Tibial nerve (tissue), 4 donors: ENCODE data around the gene CCL13. TPM values are rescaled to one million over a fixed set of nuclear protein-coding genes. Genes with fewer than 3 reads are reported as not detected.
A peak's percentile ranks its signal among the peaks of the same experiment; 100 is the strongest.

Source experiments
- DNase-seq, 2 donors: peaks; one replicate each; pipeline ENCODE4 v3.0.0-alpha.2; 2019; ENCODE audit warnings: low spot score in 2 of 2
- H3K27ac ChIP-seq, 4 donors: fragments of 200-600 bp; sonication (generic) in 3 of 4; one replicate each; pipeline ENCODE4 v1.5.1; 2017 to 2019; ENCODE audit warnings: mild to moderate bottlenecking in 1 of 4
- H3K27me3 ChIP-seq, 2 donors: fragments of 200-600 bp; sonication (generic) in 1 of 2; one replicate each; pipeline versions ENCODE4 v1.5.1 to v1.6.0; 2017 to 2019
- H3K36me3 ChIP-seq, 3 donors: fragments of 200-600 bp; sonication (generic); one replicate each; pipeline ENCODE4 v1.5.1; 2018 to 2019
- H3K4me1 ChIP-seq, 4 donors: fragments of 200-600 bp; sonication (generic) in 3 of 4; one replicate each; pipeline ENCODE4 v1.5.1; 2017 to 2019
- H3K4me3 ChIP-seq, 4 donors: fragments of 200-600 bp; sonication (generic) in 3 of 4; one replicate each; pipeline ENCODE4 v1.5.1; 2017 to 2019; ENCODE audit warnings: mild to moderate bottlenecking in 1 of 4, moderate library complexity in 1 of 4
- H3K9me3 ChIP-seq, 4 donors: fragments of 200-600 bp; sonication (generic) in 3 of 4; one replicate each; pipeline ENCODE4 v1.5.1; 2017 to 2019
- CTCF ChIP-seq, 5 experiments: fragments of 200-600 bp in 3 of 5; fragments of 450-650 bp in 2 of 5; sonication (generic) in 3 of 5; IDR thresholded peaks; one replicate each; pipeline ENCODE4 v1.5.1; 2016 to 2019; ENCODE audit warnings: antibody characterized with exemption in 5 of 5, mild to moderate bottlenecking in 3 of 5, moderate library complexity in 2 of 5
- EP300 ChIP-seq, 2 donors: sonication (generic); formaldehyde crosslinking; IDR thresholded peaks; one replicate each; pipeline ENCODE4 v1.6.1; 2017; ENCODE audit warnings: antibody characterized with exemption in 2 of 2, mild to moderate bottlenecking in 1 of 2
- POLR2A ChIP-seq, 2 donors: fragments of 450-650 bp; IDR thresholded peaks; one replicate each; pipeline ENCODE4 v1.6.1; 2017; ENCODE audit warnings: antibody characterized with exemption in 2 of 2, mild to moderate bottlenecking in 2 of 2, moderate library complexity in 2 of 2
- WGBS, 2 donors: methylation state at CpG; one replicate each; pipeline ENCODE4 v1.1.5; 2018; 5-methylcytosine and 5-hydroxymethylcytosine counted together
- total RNA-seq, 4 donors: library from RNA; depleted of rRNA; stranded (reverse); fragments of >200 nt; gene quantifications; one replicate each; pipeline ENCODE4 v1.1.0, GENCODE V29; 2016

Gene CCL13
- total RNA-seq, result 100 to 1,000 TPM in 1 of 4 donors, 10 to 100 TPM in 3; 35.2 to 307 (median 45.8) TPM

DNA sequence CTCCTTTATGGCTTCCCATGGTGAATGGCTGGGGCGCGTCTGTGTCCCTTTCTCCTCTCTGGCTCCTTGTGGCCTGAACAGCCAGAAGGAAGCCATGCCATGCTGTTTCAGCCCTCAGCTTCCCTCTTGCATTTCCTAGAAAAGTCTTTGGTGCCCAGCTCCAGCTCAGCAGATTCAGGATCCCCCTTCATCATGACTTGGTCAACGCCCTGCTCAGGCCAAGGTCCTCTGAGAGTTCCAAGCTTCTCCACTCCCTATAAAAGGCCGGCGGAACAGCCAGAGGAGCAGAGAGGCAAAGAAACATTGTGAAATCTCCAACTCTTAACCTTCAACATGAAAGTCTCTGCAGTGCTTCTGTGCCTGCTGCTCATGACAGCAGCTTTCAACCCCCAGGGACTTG is at the start of gene CCL13:
CCL13 (plus strand) TSS at position 287 of the 400 bp plus-strand sequence; CDS start at position 334, 47 bp downstream.
- Histone ChIP-seq H3K9me3 (no peaks in the 10 kb centered on the region), H3K4me3 (no peak within 1 kb of the TSS), H3K27me3 (no peaks in the 10 kb centered on the region), H3K27ac (peak within 1 kb of the TSS in 2 of 4 donors; percentile 39 to 58), H3K36me3 (no peaks in the 10 kb centered on the region), H3K4me1 (peaks cover 0 to 35% (median 9%) of the 10 kb centered on the region in 4 donors)
- TF ChIP-seq EP300 (IDR thresholded peaks at IDR 0.05), result peak in 1 of 2 donors; percentile 15
- TF ChIP-seq CTCF (IDR thresholded peaks at IDR 0.05), result no peak
- no peak for TF ChIP-seq POLR2A (IDR thresholded peaks at IDR 0.05)
- WGBS, 2 donors, result 74 to 83% methylated on average over 5 of the region's 5 CpGs
- peak in 1 of 2 donors; percentile 15 for DNase-seq

- Histone ChIP-seq H3K27me3 (no peaks in the 10 kb centered on the region), H3K9me3 (no peaks in the 10 kb centered on the region), H3K36me3 (no peaks in the 10 kb centered on the region), H3K27ac (peak overlapping the region in 2 of 4 donors; percentile 21 to 41), H3K4me3 (no peak overlapping the region), H3K4me1 (peaks cover 0 to 36% (median 6%) of the 10 kb centered on the region in 4 donors)
- 47 to 48% methylated on average over 3 of the region's 3 CpGs for WGBS, 2 donors
- no peak for TF ChIP-seq CTCF (IDR thresholded peaks at IDR 0.05)
- peak in 1 of 2 donors; percentile 70 for TF ChIP-seq EP300 (IDR thresholded peaks at IDR 0.05)
- TF ChIP-seq POLR2A (IDR thresholded peaks at IDR 0.05), result no peak
- peak; percentile 30 to 62 for DNase-seq
Observed at GRCh38 chr17:34307110-34307509, 49.2 kb upstream of the CCL13 start.

- H3K36me3 ChIP-seq, result no peaks in the 10 kb centered on the region
- no peak overlapping the region for H3K4me3 ChIP-seq
- no peaks in the 10 kb centered on the region for H3K27me3 ChIP-seq
- DNase-seq, result no peak
- no peak for TF ChIP-seq CTCF (IDR thresholded peaks at IDR 0.05)
- TF ChIP-seq POLR2A (IDR thresholded peaks at IDR 0.05), result no peak
- TF ChIP-seq EP300 (IDR thresholded peaks at IDR 0.05), result no peak
- peaks cover 0 to 49% (median 8%) of the 10 kb centered on the region in 4 donors for H3K4me1 ChIP-seq
- H3K9me3 ChIP-seq, result no peaks in the 10 kb centered on the region
- H3K27ac ChIP-seq, result peak overlapping the region in 1 of 4 donors; percentile 32
Observed at GRCh38 chr17:34308371-34308770, 47.9 kb upstream of the CCL13 start.

- Histone ChIP-seq H3K27me3 (no peaks in the 10 kb centered on the region), H3K4me1 (peaks cover 0 to 64% (median 19%) of the 10 kb centered on the region in 4 donors), H3K4me3 (no peak overlapping the region), H3K27ac (no peak overlapping the region), H3K9me3 (no peaks in the 10 kb centered on the region), H3K36me3 (no peaks in the 10 kb centered on the region)
- TF ChIP-seq POLR2A (IDR thresholded peaks at IDR 0.05), result no peak
- TF ChIP-seq CTCF (IDR thresholded peaks at IDR 0.05), result no peak
- no peak for DNase-seq
- WGBS, 2 donors, result 78 to 81% methylated on average over 7 of the region's 7 CpGs
Observed at GRCh38 chr17:34311291-34311690, 45.0 kb upstream of the CCL13 start.

DNA sequence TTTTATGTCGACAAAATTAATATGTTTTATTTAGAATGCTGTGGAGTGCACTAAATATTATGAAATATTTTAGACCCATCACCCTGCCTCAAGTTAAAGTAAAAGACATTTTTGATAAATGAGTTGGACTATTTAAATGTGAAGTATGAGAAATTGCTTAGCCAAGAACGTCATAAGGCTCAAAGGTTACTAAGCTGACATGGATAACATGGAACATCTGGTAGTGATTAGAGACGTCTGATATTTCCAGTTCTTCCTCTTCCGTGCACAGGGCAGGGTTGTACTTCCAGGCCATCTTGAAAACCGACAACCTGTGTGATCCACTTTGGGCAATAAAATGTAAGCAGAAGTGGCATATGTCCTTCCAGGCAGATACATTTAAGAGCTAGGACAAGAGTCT is 44.2 kb upstream of the CCL13 start:
- 34 to 47% methylated on average over 5 of the region's 5 CpGs for WGBS, 2 donors
- Histone ChIP-seq H3K36me3 (no peaks in the 10 kb centered on the region), H3K4me1 (peaks cover 0 to 56% (median 18%) of the 10 kb centered on the region in 4 donors), H3K27me3 (no peaks in the 10 kb centered on the region), H3K27ac (peak overlapping the region in 2 of 4 donors; percentile 31 to 41), H3K4me3 (no peak overlapping the region), H3K9me3 (no peaks in the 10 kb centered on the region)
- TF ChIP-seq POLR2A (IDR thresholded peaks at IDR 0.05) (no peak), CTCF (IDR thresholded peaks at IDR 0.05) (no peak), EP300 (IDR thresholded peaks at IDR 0.05) (peak; percentile 36 to 78)
- no peak for DNase-seq
